Fibroblast of skin of back (primary cell): ENCODE measurements around the gene TMEM203.

Experiments
- DNase-seq: peaks from one replicate; pipeline ENCODE4 v3.0.0-alpha.2; 2013

TMEM203 gene

DNA sequence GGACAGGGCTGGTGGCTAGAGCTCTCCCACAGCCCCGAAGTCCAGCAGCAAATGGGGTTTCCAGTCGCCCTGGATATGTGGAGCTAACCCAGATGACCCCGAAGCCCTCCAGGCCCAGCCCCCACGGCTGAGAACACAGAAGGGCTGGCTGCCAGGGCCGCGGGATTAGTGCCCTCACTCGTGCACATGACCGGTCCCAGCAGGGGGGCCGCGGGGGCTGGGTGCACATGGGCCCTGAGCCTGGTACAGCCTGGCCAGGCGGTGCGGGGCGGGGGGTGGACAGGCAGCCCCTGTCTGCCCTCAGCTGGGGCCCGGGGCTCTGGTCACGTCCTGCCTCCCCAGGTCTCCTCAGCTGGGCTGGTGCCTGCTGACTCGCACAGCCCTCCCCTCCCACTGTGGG is 11.1 kb downstream of the TMEM203 start:
- no peak for DNase-seq

DNA sequence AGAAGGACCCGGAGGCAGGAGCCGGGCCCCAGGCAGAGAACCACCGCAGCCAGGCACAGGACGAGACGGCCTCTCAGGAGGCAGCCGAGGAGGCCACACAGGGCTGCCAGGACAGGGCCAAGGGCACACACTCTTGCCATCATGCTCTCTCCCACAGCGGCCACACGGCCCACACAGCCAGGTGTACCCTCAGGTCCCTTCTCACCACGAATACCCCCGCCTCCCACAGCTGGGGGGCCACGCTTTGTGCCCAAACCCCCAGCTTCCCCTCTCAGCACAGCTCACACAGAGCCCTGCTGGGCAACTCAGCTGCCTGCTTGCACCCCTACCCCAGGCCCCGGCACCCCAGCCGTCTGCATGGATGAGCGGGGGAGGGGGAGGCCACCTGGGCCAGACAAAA is 11.7 kb downstream of the TMEM203 start:
- DNase-seq: no peak

- no peak for DNase-seq
These were observed 12.6 kb downstream of the TMEM203 start for GRCh38 chr9:137192859-137193258.

DNA sequence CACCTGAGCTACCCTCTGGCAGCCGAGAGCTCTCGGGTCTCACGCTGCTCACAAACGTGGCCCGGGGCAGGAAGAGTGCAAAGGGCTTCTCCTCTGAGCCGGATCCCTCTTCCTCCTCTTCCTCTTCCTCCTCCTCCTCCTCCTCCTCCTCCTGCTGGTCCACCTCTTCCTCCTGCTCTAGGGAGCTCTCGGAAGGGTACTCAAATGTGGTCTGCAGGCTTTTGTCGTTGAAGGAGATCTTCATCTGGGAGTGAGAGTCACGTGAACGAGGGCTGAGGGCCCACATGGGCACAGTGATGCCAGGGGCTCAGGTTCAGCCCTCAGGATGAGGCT is 13.0 kb downstream of the TMEM203 start:
- no peak for DNase-seq

GRCh38 chr9:137191691-137192447 is 13.6 kb downstream of the TMEM203 start:
- no peak for DNase-seq

DNA sequence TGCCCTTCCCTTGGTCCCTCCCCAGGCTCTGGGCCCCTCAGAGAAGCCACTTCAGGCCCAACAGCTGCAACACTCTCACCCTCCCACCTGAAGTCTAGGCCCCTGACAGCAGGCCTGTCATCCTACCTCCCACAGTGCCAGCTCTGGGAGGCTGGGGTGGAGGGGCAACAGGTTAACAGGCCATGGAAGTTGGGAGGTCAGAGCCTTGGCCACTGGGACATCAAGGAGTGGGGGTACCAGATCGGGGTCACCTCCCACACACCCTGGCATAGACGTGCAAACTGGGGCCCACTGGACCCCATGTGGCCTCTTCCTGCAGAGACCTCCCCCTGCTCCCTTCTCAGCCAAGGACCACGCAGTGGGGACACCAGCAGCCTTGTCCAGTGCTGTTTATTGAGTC is 14.2 kb downstream of the TMEM203 start:
- no peak for DNase-seq

DNA sequence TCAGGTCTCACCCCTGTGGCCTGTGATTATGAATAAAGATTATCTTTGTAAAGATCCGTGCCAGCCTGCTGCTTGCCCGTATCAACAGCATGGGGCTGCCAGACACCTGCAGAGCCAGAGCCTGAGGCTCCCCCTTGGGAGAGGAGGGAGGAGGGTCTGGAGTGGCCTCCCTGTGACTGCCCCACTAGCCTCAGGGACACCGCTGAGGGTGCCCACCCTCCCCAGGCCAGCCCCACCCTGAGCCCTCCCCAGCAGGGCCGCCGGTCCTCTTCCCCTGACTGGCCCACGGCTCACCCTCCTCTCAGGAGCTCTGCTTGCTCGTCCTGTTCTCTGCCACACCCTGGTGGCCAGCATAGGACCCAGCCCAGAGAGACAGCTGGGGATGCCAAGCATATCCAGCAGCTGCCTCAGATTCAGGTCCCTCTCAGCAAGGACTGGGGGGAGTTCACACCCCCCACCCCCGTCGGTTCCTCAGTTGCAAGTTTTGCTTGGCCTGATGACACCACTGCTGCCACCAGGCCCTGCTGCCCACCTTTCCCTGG is 15.1 kb downstream of the TMEM203 start:
- no peak for DNase-seq

- no peak for DNase-seq
These were observed 15.9 kb downstream of the TMEM203 start for GRCh38 chr9:137189297-137190295.

GRCh38 chr9:137188490-137189296 is 16.8 kb downstream of the TMEM203 start, which contains the start of the genes ANAPC2 and SSNA1:
Gene ANAPC2 (minus strand): TSS chr9:137188560. CDS start chr9:137188532, 28 bp downstream.
Gene SSNA1 (plus strand): TSS chr9:137188676. CDS start chr9:137188727, 51 bp downstream.
- peak; percentile 91 for DNase-seq

DNA sequence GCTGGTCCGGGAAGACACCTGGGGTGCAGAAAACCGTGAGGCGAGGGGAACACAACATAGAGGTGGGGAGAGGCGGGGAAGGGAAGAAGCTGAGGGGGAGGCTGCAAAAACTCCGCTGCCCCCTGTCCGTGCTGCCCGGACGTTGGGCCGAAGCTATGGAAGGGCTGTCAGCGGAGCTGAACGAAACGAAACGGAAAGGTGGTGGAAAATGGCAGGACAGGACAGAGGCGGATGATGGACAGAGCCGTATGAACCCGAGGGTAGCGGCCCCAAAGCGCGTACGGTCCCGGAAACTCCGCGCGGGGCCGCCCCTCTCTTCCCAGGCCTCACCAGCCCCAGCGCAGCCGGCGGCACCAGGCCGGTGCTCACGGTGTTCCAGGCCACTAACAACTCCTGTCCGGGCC is 17.4 kb downstream of the TMEM203 start:
- no peak for DNase-seq

DNA sequence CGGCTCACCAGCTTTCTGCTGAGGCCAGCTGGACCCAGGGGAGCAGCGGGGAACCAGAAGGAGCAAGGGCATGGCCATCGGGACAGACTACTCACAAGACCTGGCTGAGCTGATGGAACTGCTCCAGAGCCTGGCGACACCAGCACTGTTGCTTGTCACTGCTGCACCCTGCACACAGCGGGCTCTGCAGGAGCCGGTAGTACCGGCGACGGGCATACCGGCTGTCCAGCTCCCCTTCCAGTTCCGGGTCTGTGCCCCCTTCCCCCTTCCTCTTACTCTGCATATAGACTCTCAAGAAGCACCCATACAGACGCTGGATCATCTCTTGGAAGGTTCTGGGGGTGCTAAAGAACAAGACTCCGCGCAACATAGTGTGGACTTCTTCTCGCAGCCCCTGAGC is 18.1 kb downstream of the TMEM203 start:
- DNase-seq: no peak

DNA sequence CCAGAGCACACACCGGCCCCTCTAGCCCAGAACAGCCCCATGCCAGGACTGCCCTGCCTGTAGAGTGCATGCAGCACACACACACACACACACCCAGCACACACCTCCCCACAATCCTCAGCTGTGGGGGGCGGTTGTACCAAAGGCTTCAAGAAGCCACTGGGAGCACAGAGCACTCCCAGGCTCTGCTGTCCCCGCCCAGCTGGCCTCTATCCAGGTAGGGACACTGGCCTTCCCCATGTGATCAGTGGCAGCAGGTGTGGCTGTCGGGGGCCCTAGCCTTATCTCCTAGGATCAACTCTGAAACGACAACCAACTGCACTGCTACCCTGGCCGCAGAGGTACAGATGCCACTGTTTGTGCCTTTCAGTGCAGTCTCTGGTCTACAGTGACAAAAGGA is 19.1 kb downstream of the TMEM203 start:
- DNase-seq: no peak

- no peak for DNase-seq
These were observed 19.5 kb downstream of the TMEM203 start for GRCh38 chr9:137185921-137186320.

GRCh38 chr9:137184881-137185660 is 20.4 kb downstream of the TMEM203 start:
- no peak for DNase-seq

DNA sequence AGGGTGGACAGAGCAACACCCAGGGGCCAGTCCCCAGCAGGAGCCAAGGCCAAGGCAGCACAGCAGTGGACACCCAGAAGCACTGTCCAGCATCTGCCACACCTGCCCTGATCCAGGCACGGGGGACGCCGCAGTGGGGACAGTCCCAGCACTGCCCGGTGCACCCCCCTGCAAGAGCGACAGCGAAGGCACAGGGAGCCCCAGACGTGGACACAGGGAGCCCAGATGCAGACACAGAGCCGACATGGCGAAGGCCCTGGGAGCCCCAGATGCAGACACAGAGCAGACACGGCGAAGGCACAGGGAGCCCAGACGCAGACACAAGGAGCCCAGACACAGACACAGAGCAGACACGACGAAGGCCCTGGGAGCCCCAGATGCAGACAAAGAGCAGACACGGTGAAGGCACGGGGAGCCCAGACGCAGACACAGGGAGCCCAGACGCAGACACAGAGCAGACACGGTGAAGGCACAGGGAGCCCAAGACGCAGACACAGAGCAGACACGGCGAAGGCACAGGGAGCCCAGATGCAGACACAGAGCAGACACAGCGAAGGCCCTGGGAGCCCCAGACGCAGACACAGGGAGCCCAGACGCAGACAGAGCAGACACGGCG is 21.4 kb downstream of the TMEM203 start:
- no peak for DNase-seq

DNA sequence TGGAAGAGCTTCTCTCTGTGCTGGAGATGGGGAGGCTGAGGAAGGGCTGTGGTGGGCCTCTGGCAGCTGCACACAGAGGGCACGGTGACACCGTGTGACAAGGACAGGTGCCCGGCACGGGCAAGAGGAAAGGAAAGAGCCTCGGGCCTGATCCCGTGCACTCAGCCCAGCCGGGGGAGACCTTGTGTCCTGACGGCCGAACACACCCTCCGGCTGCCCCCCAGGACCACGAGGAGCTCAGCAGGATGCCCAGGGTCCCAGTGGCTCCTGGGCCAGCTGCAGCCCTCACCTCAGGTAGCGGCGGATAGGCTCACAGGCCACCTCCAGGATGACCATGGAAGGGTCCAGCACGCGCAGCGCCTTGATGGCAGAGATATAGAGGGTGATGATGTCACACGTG is 22.6 kb downstream of the TMEM203 start:
- DNase-seq: no peak

GRCh38 chr9:137181680-137182079 is 23.8 kb downstream of the TMEM203 start:
- DNase-seq: no peak

DNA sequence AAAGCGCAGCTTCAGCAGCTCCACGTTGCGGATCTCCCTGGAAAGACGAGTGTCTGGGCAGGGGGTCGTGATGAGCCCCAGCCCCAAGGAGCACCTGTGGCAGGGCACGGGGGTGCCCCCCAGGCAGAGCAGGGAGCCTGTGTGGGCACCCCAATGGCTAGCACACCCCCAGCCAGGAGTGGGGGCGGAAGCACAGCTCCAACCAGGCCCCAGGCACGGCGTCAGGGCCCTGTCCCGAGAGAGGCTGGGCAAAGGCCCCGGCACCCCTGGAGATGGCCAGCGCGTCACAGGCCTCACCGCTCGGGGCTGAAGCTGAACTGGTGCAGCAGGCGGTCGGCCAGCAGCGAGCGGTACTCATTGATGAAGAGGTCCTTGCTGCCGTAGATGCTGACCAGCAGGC is 25.0 kb downstream of the TMEM203 start:
- DNase-seq: no peak

- DNase-seq: no peak
These were observed 25.7 kb downstream of the TMEM203 start for GRCh38 chr9:137179761-137180160.

DNA sequence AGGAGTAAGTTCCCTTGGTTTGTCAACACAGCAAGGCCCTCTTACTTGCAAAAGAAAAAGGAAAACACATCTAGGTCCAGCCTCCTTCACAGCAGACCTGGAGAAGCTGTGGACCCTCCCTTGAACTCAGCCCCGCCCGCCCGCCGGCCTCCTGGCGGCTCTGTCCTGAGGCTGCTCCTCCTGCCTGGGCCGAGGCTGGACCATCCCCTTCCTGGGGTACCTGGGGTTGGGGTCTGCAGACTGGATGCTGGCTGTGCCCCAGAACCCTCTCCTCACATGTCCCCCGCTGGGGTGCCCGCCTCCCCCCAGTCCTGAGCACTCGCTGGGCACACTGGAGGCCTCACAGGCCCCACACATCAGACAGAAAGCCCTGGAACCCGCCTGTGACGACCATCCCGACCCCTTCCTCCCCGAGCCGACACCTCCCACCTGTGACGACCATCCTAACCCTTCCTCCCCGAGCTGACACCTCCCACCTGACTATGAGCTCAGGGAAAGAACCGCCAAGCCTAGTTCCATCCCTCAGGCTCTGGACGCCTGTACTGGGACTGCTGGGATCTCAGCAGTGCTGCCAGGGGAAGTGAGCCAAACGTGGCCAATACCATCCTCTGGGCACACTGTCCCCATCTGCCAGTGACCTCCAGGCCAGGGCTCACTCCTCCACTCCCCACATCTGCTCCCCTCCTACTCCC is 26.4 kb downstream of the TMEM203 start:
- no peak for DNase-seq
